NCI-H524 (cell line): ENCODE measurements around the gene SDC1.
"Not testable (repeated sequence)": the region's sequence is repeated elsewhere in the genome, so short reads cannot be mapped to it uniquely, and the experiment has no call there.

Experiments used
- DNase-seq, 2 experiments: peaks; one replicate each; lab custom pipeline; 2025; lab: John Stamatoyannopoulos, UW

The SDC1 gene

DNA sequence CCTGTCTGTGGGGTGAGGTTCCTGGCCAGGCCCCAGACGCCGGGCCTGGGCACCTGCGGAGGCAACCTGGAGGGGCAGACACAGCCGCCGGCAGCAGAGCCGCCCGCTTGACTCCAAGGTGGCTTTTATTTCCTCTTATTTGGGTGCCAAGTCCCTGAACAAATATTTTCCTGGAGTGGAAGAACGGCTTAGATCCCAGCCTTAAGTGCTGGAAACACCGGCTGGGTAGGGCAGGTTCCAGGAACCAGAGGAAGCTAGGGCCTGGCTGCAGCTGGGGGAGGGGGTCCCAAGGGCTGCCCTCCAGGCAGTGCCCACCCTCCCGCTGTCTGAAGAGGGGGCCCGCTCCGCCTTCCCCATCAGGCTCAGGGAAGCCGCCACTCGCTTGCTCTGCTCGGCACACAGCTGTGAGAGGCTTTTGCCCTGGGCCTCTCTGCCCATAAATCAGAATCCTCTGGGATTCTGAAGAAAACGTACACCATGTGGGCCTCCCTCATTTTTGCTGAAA lies 28.2 kb downstream of the SDC1 start:
- DNase-seq: no peak

DNA sequence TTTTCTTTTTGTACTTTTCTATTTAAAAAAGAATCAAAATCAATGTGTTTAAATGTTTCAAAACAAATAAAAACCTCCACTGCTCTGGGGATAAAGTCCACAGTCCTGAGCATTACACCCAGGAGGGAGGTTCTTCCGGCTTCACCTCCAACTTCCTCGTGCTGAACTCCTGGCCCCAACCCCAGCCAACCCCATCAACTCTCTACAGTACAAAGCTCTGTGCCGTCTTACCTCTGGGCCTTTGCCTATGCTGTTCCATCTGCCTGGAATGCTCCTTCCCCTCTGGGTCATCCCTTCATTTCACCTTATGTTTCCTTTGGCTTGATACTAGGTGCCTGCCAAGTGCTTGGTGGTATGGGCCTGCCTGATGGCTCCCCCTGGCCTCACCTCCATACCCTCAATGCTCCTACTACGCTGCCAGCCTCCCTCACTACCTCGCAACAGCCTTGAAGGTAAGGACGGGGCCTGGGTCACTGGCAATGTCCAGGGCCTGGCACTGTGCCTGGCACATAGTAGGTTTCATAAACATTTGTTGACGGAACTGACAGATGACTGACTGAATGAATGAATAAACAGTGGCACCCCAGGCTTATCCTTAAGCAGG lies 28.8 kb downstream of the SDC1 start:
- DNase-seq: no peak

DNA sequence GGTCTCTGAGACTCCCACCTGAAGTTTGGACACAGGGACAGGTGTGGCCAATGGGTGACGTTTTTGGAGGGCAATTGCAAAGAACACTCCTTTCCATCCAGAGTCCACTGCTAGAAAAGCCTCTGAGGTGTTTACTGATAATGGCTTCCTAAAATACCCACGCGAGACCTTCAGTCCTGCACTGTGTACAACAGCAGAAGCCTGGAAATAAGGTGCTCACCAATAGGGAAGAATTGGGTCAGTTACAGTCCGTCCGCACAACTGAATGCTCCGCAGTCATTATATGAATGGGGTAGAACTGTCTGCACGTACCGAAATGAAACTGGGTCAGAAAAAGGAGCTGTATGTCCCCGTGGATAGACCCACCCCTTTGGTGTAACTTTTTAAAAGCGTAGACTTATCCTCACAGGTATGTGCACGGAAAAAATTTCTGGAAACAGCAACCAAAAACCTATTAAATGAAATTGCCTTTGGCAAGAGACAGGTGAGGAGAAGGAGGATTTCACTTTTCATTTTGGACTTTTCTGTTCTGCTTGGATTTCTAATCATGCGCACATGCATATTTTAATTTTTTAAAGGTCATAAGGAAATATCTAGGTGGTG lies 29.4 kb downstream of the SDC1 start:
- DNase-seq: no peak

DNA sequence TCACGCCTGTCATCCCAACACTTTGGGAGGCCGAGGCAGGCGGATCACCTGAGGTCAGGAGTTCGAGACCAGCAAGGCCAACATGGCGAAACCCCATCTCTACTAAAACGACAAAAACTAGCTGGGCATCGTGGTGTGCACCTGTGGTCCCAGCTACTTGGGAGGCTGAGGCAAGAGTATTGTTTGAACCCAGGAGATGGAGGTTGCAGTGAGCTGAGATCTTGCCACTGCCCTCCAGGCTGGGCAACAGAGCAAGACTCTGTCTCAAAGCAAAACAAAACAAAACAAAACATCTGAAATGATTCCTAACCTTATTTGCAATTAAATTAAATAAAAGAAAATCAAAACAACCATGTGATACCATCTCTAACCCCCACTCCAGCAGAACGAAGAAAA lies 29.9 kb downstream of the SDC1 start:
- not testable (repeated sequence) for DNase-seq

DNA sequence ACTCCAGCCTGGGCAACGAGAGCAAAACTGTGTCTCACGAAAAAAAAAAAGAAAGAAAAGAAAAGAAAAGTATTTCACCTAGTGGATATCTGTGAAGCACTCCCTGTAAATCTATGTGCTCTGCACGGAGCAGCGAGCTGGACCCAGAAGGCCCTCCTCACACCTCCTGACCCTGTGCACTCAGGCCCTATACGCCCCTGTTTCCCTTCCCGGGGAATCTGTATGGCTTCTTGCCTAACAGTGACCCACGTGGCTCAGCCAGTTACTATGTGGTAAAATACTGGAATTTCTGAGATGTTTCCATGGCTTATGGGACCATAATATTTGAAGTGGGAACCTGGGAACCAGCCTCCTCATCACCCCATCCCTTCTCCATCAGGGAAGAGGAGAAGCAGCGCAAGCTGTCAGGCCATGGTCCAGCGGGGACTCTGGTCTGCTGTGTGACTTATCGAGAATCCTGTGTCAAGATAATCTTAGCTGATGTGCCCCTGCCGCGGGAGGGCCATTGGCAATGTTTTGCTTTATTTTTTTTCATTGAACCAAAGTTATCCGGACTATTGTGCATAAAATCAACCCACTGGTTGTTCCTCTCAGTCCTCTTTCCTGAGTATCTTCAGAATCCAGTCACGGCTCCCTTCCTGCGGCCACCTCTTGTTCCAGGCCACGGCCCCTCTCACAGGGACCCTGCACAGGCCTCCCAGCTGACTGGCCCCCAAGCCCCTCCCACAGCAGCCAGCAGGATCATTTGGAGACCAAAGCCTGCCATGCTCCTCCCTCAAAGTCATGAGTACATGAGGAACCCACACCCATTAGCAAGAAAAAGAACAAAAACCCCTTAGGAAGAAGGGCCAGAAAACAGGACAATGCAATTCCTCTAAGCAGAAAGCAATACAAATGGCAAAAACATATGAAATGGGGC lies 30.6 kb downstream of the SDC1 start:
- no peak for DNase-seq

DNA sequence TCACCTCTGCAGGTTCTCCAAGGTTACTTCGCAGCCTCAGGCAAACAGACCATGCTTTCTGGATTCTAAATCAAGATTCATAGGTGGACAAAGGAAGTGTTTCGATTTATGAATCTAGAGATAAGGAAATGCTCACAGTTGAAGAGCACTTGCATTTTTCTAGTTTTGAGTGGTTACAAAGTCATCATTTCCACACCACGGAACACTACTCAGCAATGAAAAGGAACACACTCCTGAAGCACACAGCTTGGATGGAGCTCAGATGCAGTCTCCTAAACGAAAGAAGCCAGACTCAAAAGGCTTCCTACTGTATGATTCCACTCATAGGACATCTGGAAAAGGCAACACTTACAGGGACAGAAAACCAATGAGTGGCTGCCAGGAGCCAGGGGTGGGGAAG lies 31.7 kb downstream of the SDC1 start:
- DNase-seq: no peak

DNA sequence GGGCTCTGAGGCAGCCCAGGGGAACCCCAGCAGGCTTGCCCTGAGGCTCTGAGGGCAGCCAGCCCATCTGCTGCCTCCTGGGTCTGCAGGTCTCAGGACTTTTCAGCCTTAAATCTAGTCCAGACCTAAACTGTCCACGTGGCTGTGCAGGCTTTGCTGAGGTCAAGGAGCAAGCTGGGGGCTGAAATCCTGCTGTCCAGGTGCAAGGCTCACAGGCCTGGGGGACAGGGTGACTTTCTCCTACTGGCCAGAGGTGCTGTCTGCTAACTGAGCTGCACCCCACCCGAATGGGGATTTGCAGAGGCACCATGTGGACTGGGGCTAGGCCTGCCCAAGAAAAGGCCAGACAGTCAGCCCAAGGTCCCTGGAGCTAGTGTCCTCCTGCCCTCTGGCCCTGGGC lies 32.1 kb downstream of the SDC1 start:
- no peak for DNase-seq

DNA sequence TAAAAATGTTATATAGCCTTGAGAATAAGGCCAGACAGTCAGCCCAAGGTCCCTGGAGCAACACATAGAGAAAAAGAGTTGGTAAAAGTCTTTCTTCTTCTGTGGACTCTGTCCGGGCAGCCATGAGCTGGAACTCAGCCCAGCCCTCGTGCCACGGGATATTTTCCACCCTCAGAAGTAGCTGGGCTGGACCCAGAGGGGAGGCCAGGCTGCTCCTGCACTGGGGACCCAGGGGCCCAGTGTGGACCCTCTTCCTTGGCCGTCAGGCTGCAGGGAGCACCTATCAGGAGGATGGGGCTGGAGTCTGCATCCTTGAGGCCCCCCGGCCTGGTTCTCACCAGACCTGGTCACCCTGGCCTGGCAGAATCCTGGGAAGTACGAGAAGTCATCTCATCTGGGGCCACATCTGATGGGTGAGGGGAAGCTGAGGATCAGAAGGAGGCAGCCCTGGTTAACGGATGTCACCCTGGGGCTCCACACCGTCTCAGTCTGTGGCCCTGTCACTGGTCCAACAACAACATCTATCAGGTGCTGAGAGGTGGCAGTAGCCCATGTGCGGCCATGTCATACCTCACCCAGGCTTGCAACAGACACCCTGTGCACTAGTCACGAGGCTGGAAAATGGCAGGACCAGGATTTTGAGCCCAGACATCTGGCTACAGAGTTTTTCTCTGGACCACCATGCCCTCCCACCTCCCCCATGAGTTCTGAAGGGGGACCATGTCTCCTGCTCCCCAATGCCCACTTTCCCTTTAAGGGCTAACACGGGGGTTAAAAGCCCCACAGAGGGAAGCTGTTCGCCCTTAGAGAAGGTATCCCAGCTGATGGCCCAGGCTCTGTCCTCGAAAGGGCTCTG lies 33.0 kb downstream of the SDC1 start:
- DNase-seq: no peak

DNA sequence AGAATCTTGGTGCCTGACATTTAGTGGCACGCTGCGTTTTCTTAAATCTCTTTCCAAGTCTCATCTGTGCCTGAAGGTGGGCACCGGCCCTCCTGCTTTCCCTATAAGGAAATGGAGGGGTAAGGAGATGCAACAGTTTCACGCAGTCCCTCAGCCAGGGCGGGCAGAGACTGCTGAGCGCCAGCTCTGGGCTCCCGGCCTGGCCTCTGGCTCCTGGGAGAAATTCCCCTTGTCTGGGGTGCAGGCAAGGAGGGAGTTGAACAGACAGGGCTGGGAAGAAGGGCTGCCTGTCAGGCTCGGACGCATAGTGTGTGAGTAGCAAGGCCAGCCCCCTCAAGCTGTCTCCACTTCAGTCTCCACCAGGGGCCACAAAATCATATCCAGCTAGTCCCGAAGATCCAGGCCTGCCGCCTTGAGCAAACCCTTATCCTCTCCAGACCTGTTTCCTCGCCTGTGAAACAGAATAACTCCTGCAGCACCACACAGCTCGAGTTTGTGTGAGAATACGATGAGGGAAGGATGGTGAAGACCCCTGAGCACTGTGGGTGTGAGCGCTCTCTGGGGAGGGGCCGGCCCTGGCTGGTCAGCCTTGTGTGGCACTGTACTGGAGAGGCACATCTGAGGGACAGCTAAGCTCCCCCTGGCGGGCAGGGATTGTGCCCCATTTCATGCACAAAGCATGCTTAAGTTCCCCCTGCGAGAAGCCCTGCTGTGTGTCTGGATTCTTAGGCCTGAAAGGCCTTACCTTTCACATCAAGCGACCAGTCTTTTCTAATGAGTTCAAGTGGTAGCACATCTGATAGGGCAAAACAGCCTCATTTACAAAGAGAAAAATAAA lies 33.8 kb downstream of the SDC1 start:
- DNase-seq: peak; percentile 76 to 78

DNA sequence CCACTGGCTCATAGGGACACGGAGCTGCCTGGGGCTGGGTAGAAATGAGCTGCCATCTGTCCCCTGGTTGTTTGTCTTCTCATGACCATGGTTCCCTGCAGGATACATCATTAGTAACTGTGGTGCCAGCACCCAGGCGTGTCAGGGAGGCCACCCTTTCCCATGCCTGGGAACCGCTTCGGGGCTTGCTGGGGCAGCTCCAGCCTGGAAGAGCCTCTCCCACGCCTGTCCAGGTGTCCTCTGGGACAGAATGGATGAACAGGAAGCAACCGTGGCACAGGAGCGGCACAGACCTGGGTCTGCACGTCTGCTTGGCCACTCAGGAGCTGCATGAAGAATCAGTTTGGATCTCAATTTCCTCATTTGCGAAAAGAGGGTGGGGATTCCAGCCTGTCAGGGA lies 34.8 kb downstream of the SDC1 start:
- DNase-seq: peak in 1 of 2 experiments; percentile 40

DNA sequence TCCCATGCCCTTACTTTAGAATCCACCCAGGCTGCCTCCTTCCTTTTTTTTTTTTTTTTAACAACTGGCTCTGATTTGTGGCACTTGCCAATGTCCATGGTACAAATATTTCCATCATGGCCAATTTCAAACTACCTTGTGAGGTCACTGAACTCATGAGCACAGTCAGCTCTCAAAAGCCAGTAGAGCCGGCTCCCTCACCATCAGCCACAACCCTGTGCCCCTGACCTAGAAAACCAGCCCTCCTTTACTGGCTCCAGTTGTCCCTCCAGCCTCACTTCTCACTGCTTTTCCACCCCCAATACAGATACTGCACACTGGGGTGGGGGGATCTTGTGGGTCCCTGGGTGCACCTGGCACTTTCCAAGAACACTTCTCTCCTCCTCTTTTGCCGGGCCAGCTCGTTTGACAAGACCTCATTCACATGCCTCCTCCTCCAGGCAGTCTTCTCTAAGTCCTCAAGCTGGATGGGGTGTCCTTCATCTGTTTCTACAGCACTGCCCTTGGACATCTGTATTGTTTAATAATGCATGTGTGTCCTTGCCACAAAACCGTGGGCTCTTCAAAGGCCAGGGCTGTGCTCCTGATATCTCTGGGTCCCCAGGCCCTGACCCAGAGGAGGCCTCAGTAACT lies 35.5 kb downstream of the SDC1 start:
- no peak for DNase-seq

DNA sequence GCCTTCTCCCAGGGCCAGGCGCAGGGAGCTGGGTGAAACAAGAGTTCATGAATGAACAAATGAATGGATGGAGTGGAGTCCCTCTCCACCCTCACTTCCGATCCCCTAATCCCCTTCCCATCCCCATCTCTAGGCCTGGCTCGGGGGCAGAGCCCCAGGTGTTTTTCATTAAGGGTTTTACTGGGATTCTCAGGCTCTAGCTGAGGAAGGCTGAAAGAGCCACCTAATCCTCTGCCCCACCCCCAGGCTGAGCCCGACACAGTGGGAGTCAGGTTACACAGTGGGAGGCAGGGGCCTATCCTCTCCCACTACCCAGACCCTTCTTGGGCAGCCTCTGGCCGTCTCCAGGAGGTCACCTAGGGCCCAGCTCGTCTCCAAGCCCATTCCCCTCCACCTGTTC lies 36.1 kb downstream of the SDC1 start:
- DNase-seq: peak; percentile 91 to 95

DNA sequence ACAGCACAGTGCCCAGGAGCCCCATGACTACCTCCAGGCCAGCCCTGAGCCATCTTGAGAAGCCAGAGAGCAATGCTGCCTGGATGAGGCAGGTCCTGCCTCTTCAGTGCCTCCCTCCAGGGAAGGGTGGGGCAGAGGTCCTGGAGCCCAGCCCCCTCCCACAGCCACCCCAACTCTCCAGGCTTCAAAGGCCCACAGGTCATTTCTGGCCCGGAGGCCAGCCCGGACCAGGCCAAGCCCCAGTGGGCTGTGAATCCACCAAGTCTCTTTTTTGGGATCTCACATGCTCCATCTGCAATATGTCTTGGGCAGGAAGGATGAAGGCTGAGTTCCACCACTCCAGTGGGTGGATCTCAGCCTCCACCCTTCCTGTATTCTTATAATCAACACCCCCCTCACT lies 36.7 kb downstream of the SDC1 start:
- DNase-seq: no peak

DNA sequence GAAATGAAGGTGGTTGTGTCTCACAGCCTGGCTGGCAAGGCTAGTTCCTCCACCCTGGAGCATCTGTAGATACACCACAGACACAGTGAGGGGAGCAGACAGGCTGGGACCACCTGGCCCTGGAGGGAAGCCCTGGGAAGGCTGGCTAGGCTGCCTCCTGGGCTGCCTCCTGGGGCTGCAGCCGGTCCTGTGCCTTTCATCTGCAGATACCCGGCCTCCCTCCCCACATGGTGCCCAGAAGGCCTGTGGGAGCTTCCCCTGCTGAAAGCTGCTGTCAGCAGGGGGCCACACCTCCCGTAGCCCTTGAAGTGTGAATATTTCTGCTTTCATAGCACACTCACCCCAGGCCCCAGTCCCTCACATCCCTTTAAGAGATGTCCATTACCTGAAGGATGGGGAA lies 37.6 kb downstream of the SDC1 start:
- peak in 1 of 2 experiments; percentile 7 for DNase-seq

DNA sequence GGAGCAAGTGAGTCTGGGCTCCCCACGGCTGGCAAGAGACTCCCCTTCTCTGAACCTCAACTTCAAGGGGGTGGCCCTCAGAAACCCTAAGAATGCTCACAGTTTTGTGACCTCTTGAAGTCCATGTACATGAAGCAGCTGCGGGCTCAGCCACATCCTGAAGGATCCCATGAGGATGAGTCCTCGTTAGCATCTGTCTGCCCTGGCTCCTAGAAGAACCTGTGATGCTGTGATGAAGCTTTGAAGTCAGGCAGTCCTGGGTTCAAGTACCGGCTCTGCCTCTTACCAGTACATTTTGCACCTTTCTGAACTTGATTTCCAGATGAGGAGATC lies 38.1 kb downstream of the SDC1 start:
- DNase-seq: no peak

DNA sequence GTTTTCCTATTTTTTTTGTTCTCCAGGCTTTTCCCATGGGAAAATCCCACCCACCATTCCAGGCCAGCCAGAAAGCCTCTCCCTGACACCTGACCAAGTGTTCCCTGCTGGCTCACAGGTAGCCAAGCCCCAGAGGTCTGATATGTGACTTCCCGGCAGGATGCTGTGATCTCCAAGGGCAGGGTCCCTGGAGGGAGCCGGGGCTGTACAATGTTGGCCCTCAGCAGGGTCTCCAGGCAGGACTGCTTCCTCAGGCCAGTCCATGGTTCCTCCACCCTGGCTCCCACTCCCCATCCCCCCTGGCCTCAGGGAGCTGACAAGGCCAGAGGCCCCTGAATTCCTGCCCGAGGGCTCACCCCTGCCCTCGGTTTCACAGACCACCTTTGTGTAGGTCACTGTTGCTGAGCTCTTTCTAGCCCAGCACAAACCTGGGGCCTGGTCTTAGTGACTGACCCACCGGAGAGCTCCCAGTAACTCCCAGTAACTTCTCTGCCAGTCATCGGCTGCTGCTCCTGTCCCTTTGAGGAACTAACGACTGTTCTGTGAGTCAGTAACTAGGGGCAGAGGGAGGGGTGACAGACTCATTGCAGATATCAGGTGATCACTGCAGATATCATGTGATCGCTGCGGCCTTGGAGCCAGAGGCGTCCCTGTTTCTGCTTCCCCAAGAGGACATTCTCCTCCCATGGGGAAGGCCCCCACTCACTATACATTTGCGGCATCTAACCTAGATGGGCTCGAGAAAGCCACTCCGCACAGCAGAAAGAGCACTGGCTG lies 38.7 kb downstream of the SDC1 start:
- DNase-seq: no peak

DNA sequence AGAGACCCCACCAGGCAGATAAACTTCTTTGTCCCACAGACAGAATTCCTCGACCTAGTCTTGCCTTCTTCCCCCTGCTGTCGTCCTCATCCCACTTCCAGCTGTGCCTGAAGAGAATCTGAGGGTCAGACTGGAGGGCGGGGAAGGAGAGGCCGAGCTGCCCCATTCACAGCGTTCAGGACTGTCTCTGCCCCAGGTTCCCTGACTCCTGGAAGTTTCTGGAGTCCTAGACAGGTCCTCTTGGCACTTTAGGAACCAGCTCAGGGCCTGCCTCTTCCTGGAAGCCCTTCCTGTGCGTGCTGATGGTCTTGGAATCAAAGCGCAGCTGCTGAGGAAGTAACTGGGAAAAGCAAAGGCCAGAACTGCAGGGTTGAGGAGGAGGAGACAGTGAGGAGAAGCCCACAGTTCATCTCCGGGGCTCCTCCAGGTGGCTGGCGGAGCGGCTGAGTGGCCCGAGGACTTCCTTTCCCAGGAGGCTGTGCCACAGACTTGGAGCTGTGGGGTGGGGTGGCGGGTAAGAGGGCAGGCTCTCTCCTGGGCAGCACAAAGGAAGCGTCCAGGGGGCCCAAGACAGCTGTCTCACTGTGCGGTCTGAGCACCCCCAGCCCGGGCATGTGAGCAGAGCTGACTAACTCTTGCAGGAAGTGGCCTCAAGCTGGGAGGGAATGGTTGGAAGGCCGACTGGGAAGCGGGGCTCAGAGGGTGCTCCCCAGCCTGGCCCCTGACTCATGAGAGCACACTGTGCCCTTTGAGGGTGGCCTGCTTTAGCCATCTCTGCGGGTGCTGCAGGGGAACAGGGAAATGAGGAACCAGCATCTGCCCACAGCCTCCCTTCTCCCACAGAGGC lies 39.5 kb downstream of the SDC1 start:
- no peak for DNase-seq

DNA sequence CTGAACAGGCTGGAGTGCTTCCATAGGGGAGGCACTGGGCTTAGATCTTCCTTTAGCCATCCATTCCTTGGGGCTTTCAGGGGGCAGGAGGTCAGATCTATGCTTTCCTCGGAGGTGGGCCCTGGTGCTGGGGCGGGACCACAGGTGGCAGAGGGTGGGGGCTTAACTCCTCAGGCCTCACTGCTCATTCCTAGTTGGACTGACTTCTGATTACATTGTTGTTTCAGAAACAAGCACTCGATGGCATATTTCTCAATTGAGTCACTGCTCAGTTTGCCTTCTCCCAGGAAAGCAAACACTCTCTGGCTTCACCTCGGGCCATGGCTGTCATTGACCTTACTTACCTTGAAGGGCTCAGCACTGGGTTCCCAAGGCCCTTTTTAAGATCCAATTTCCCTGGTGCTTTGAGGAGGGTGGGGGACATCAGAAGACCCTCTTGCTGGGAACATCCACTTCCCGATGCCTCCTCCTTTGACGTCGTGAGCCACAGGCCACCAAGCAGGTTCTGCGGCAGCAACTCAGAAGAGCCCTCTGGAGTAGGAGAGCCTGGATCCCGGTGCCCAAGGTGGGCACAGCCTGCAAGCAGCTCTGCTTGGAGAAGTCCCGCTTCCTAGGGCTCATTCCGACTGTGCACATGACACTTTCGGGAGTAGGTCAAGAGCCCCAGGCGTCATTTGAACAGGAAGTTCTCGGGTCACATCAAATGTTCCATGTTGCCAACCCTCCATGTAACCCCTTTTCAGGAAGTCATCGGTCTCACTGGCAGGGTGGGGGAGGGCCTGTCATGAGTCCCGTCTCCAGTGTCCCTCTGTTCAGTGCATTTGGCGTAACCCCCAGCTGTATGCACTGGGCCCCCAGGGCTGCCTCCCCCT lies 40.6 kb downstream of the SDC1 start:
- DNase-seq: no peak
